ENCODE data around the gene KRT79. TPM values are rescaled to one million over a fixed set of nuclear protein-coding genes. Genes with fewer than 3 reads are reported as not detected.

The KRT79 gene
- polyA plus RNA-seq, 1 of the 3 experiments (the other 2 are of a cell fraction) = not detected

- peaks cover 22% of the 10 kb centered on the region; the same call in 1 of the 2 replicates for H3K27me3 ChIP-seq (ENCODE audit: insufficient read depth)
- no peaks in the 10 kb centered on the region for H4K20me1 ChIP-seq (ENCODE audit: insufficient read depth)
- H3K4me2 ChIP-seq = no peak overlapping the region
- no peak overlapping the region for H3K9ac ChIP-seq
- no peaks in the 10 kb centered on the region for H3K9me2 ChIP-seq
- 11% methylated on average over 1 of the region's 1 CpG for WGBS (ENCODE audit: low lambda C conversion rate)
- peaks cover 3% of the 10 kb centered on the region for H3F3A ChIP-seq (replicated peaks; ENCODE audit: insufficient read depth)
- no peaks in the 10 kb centered on the region for H3K36me3 ChIP-seq (replicated peaks in 1 of 2; ENCODE audit: control insufficient read depth in 1 of 2, insufficient read depth in 2 of 2, low read length in 1 of 2)
- no peak overlapping the region for H2AFZ ChIP-seq (ENCODE audit: low read depth)
- ChIA-PET POLR2A (no interaction called here), CTCF (interaction anchor here (1.1 to 2.0 kb wide), 2 partner anchors 13 to 80 kb away, joined by 4 to 6 read pairs; no protein-coding TSS in a partner anchor)
- no peaks in the 10 kb centered on the region for H3K4me1 ChIP-seq (ENCODE audit: control insufficient read depth in 1 of 2, insufficient read depth in 2 of 2, low read depth in 1 of 2, low read length in 1 of 2)
- TF ChIP-seq MAX (IDR thresholded peaks at IDR 0.05; ENCODE audit: low read depth) (no peak), RFX5 (IDR thresholded peaks at IDR 0.05; ENCODE audit: low read length) (no peak), POLR2AphosphoS5 (IDR thresholded peaks at IDR 0.05; ENCODE audit: low read depth, low read length) (no peak), GABPA (IDR thresholded peaks at IDR 0.05; ENCODE audit: low read depth) (no peak)
- TF ChIP-seq, protein P1, sequence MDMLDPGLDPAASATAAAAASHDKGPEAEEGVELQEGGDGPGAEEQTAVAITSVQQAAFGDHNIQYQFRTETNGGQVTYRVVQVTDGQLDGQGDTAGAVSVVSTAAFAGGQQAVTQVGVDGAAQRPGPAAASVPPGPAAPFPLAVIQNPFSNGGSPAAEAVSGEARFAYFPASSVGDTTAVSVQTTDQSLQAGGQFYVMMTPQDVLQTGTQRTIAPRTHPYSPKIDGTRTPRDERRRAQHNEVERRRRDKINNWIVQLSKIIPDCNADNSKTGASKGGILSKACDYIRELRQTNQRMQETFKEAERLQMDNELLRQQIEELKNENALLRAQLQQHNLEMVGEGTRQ (IDR thresholded peaks at IDR 0.05; ENCODE audit: borderline replicate concordance, low read depth, low read length) = no peak
- DNase-seq = no peak
- H3K27ac ChIP-seq (ENCODE audit: low read depth in 2 of 2, low read length in 1 of 2) = no peak overlapping the region
- H3K4me3 ChIP-seq (ENCODE audit: low read depth in 2 of 2, low read length in 1 of 2) = no peak overlapping the region
- H3K79me2 ChIP-seq (ENCODE audit: insufficient read depth) = no peaks in the 10 kb centered on the region
- H3K9me3 ChIP-seq = no peaks in the 10 kb centered on the region
Measured at GRCh38 chr12:52805000-52805399, 29.1 kb downstream of the KRT79 start.

GRCh38 chr12:52802442-52802841 lies 31.7 kb downstream of the KRT79 start:
- ChIA-PET CTCF (no interaction called here), POLR2A (no interaction called here)
- Histone ChIP-seq H3K9me2 (no peaks in the 10 kb centered on the region), H3K9me3 (no peaks in the 10 kb centered on the region), H3K79me2 (ENCODE audit: insufficient read depth) (no peaks in the 10 kb centered on the region), H4K20me1 (ENCODE audit: insufficient read depth) (no peaks in the 10 kb centered on the region), H3K4me2 (no peak overlapping the region), H3K36me3 (replicated peaks in 1 of 2; ENCODE audit: control insufficient read depth in 1 of 2, insufficient read depth in 2 of 2, low read length in 1 of 2) (no peaks in the 10 kb centered on the region), H3K4me3 (ENCODE audit: low read depth in 2 of 2, low read length in 1 of 2) (no peak overlapping the region), H2AFZ (ENCODE audit: low read depth) (no peak overlapping the region), H3K4me1 (ENCODE audit: control insufficient read depth in 1 of 2, insufficient read depth in 2 of 2, low read depth in 1 of 2, low read length in 1 of 2) (no peaks in the 10 kb centered on the region), H3K27me3 (ENCODE audit: insufficient read depth) (peaks cover 15% of the 10 kb centered on the region; the same call in 1 of the 2 replicates), H3F3A (replicated peaks; ENCODE audit: insufficient read depth) (peaks cover 3% of the 10 kb centered on the region), H3K9ac (no peak overlapping the region), H3K27ac (ENCODE audit: low read depth in 2 of 2, low read length in 1 of 2) (no peak overlapping the region)
- WGBS (ENCODE audit: low lambda C conversion rate) = 16% methylated on average over 6 of the region's 6 CpGs
- TF ChIP-seq NRF1 (IDR thresholded peaks at IDR 0.05; ENCODE audit: low read depth, low read length) (no peak), TCF12 (IDR thresholded peaks at IDR 0.05) (no peak), USF1 (IDR thresholded peaks at IDR 0.05; ENCODE audit: borderline replicate concordance, low read depth) (no peak), ELF1 (IDR thresholded peaks at IDR 0.05) (no peak), MEF2A (IDR thresholded peaks at IDR 0.05; ENCODE audit: borderline replicate concordance, low read depth) (no peak), POLR2AphosphoS5 (IDR thresholded peaks at IDR 0.05; ENCODE audit: low read depth, low read length) (no peak), SIN3A (IDR thresholded peaks at IDR 0.05; ENCODE audit: borderline replicate concordance, low read depth, low read length) (no peak), EP300 (IDR thresholded peaks at IDR 0.05; ENCODE audit: borderline replicate concordance in 1 of 2, low read depth in 1 of 2, low read length in 1 of 2) (no peak), CHD2 (IDR thresholded peaks at IDR 0.05; ENCODE audit: low read length, partially characterized antibody) (no peak), MAX (IDR thresholded peaks at IDR 0.05; ENCODE audit: low read depth) (no peak)
- TF ChIP-seq, protein P2, sequence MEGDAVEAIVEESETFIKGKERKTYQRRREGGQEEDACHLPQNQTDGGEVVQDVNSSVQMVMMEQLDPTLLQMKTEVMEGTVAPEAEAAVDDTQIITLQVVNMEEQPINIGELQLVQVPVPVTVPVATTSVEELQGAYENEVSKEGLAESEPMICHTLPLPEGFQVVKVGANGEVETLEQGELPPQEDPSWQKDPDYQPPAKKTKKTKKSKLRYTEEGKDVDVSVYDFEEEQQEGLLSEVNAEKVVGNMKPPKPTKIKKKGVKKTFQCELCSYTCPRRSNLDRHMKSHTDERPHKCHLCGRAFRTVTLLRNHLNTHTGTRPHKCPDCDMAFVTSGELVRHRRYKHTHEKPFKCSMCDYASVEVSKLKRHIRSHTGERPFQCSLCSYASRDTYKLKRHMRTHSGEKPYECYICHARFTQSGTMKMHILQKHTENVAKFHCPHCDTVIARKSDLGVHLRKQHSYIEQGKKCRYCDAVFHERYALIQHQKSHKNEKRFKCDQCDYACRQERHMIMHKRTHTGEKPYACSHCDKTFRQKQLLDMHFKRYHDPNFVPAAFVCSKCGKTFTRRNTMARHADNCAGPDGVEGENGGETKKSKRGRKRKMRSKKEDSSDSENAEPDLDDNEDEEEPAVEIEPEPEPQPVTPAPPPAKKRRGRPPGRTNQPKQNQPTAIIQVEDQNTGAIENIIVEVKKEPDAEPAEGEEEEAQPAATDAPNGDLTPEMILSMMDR (IDR thresholded peaks at IDR 0.05) = no peak
- TF ChIP-seq, protein P3, sequence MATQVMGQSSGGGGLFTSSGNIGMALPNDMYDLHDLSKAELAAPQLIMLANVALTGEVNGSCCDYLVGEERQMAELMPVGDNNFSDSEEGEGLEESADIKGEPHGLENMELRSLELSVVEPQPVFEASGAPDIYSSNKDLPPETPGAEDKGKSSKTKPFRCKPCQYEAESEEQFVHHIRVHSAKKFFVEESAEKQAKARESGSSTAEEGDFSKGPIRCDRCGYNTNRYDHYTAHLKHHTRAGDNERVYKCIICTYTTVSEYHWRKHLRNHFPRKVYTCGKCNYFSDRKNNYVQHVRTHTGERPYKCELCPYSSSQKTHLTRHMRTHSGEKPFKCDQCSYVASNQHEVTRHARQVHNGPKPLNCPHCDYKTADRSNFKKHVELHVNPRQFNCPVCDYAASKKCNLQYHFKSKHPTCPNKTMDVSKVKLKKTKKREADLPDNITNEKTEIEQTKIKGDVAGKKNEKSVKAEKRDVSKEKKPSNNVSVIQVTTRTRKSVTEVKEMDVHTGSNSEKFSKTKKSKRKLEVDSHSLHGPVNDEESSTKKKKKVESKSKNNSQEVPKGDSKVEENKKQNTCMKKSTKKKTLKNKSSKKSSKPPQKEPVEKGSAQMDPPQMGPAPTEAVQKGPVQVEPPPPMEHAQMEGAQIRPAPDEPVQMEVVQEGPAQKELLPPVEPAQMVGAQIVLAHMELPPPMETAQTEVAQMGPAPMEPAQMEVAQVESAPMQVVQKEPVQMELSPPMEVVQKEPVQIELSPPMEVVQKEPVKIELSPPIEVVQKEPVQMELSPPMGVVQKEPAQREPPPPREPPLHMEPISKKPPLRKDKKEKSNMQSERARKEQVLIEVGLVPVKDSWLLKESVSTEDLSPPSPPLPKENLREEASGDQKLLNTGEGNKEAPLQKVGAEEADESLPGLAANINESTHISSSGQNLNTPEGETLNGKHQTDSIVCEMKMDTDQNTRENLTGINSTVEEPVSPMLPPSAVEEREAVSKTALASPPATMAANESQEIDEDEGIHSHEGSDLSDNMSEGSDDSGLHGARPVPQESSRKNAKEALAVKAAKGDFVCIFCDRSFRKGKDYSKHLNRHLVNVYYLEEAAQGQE (IDR thresholded peaks at IDR 0.05; ENCODE audit: low read depth, low read length) = no peak
- DNase-seq = no peak

Data from SK-N-SH (cell line).